Ascending aorta (tissue), 2 donors: ENCODE measurements around the gene ZC2HC1B. TPM values are rescaled to one million over a fixed set of nuclear protein-coding genes. Genes with fewer than 3 reads are reported as not detected.
"Not testable (repeated sequence)": the region's sequence is repeated elsewhere in the genome, so short reads cannot be mapped to it uniquely, and the experiment has no call there.

ENCODE experiments used
- DNase-seq, 2 donors: peaks; one replicate each; pipeline ENCODE4 v3.0.0-alpha.2; 2019; ENCODE audit warnings: low spot score in 2 of 2
- H3K27ac ChIP-seq, 2 donors: fragments of 200-600 bp; sonication (generic); one replicate each; pipeline ENCODE4 v1.5.1; 2016 to 2017; ENCODE audit warnings: mild to moderate bottlenecking in 1 of 2
- H3K27me3 ChIP-seq: fragments of 200-600 bp; sonication (generic); one replicate; pipeline ENCODE4 v1.5.1; 2017
- H3K36me3 ChIP-seq, 2 donors: fragments of 200-600 bp; sonication (generic); one replicate each; pipeline ENCODE4 v1.5.1; 2016
- H3K4me1 ChIP-seq, 2 donors: fragments of 200-600 bp; sonication (generic); one replicate each; pipeline ENCODE4 v1.5.1; 2016 to 2017; ENCODE audit warnings: mild to moderate bottlenecking in 1 of 2
- H3K4me3 ChIP-seq, 2 donors: fragments of 200-600 bp; sonication (generic); one replicate each; pipeline ENCODE4 v1.5.1; 2016 to 2017; ENCODE audit warnings: mild to moderate bottlenecking in 1 of 2
- H3K9me3 ChIP-seq, 2 donors: fragments of 200-600 bp; sonication (generic); one replicate each; pipeline ENCODE4 v1.5.1; 2016
- CTCF ChIP-seq, 3 experiments: fragments of 200-600 bp in 2 of 3; fragments of 450-650 bp in 1 of 3; sonication (generic) in 2 of 3; IDR thresholded peaks; one replicate each; pipeline ENCODE4 v1.5.1; 2016 to 2019; ENCODE audit warnings: antibody characterized with exemption in 3 of 3, mild to moderate bottlenecking in 1 of 3, moderate library complexity in 1 of 3
- intact Hi-C: fragments of 100-400 bp; cut with DNase I; formaldehyde crosslinking; loops from one replicate; pipeline ENCODE4 v1.15.1; 2023
- total RNA-seq: library from RNA; depleted of rRNA; stranded (reverse); fragments of >200 nt; gene quantifications from one replicate; pipeline ENCODE4 v1.1.0, GENCODE V29; 2016

ZC2HC1B gene
- total RNA-seq, 1 donor from 2014 or later = not detected

- DNase-seq = no peak
Measured at GRCh38 chr6:143900358-143900757, 36.1 kb downstream of the ZC2HC1B start.

GRCh38 chr6:143901885-143902750, 37.8 kb downstream of the ZC2HC1B start:
- no peaks in the 10 kb centered on the region for H3K27me3 ChIP-seq
- peak overlapping the region; percentile 2 to 27 for H3K4me3 ChIP-seq
- DNase-seq = no peak
- H3K27ac ChIP-seq = peak overlapping the region; percentile 73 to 74
- TF ChIP-seq CTCF (IDR thresholded peaks at IDR 0.05) = no peak
- H3K9me3 ChIP-seq = no peaks in the 10 kb centered on the region
- intact Hi-C loops = no loop called here
- H3K36me3 ChIP-seq = no peaks in the 10 kb centered on the region
- peaks cover 3 to 12% of the 10 kb centered on the region in 2 donors for H3K4me1 ChIP-seq

More at GRCh38 chr6:143900358-143900757, 36.1 kb downstream of the ZC2HC1B start:
- Histone ChIP-seq H3K36me3 (no peaks in the 10 kb centered on the region), H3K4me3 (no peak overlapping the region), H3K4me1 (peaks cover 3 to 12% of the 10 kb centered on the region in 2 donors), H3K27ac (no peak overlapping the region), H3K27me3 (no peaks in the 10 kb centered on the region), H3K9me3 (no peaks in the 10 kb centered on the region)
- TF ChIP-seq CTCF (IDR thresholded peaks at IDR 0.05) = no peak
- intact Hi-C loops = no loop called here

- no peak for DNase-seq
- intact Hi-C loops = no loop called here
- Histone ChIP-seq H3K4me3 (no peak overlapping the region), H3K9me3 (no peaks in the 10 kb centered on the region), H3K27me3 (no peaks in the 10 kb centered on the region), H3K27ac (peak overlapping the region; percentile 19 to 73), H3K36me3 (no peaks in the 10 kb centered on the region), H3K4me1 (peaks cover 3 to 12% of the 10 kb centered on the region in 2 donors)
- TF ChIP-seq CTCF (IDR thresholded peaks at IDR 0.05) = no peak
Measured at GRCh38 chr6:143902827-143903226, 38.6 kb downstream of the ZC2HC1B start.

GRCh38 chr6:143911028-143911427, 46.8 kb downstream of the ZC2HC1B start:
- DNase-seq = no peak
- TF ChIP-seq CTCF (IDR thresholded peaks at IDR 0.05) = no peak
- Histone ChIP-seq H3K27me3 (no peaks in the 10 kb centered on the region), H3K4me1 (no peaks in the 10 kb centered on the region), H3K27ac (no peak overlapping the region), H3K9me3 (peaks cover 0 to 17% of the 10 kb centered on the region in 2 donors), H3K4me3 (no peak overlapping the region), H3K36me3 (no peaks in the 10 kb centered on the region)
- intact Hi-C loops = no loop called here

GRCh38 chr6:143912671-143913070, 48.4 kb downstream of the ZC2HC1B start:
- no peaks in the 10 kb centered on the region for H3K36me3 ChIP-seq
- H3K27me3 ChIP-seq = no peaks in the 10 kb centered on the region
- H3K4me1 ChIP-seq = no peaks in the 10 kb centered on the region
- no peak overlapping the region for H3K4me3 ChIP-seq
- no peak for TF ChIP-seq CTCF (IDR thresholded peaks at IDR 0.05)
- H3K9me3 ChIP-seq = peaks cover 0 to 20% of the 10 kb centered on the region in 2 donors
- intact Hi-C loops = no loop called here
- DNase-seq = no peak
- H3K27ac ChIP-seq = no peak overlapping the region

- H3K36me3 ChIP-seq, H3K27me3 ChIP-seq, intact Hi-C loops, DNase-seq, H3K4me3 ChIP-seq, H3K4me1 ChIP-seq, H3K27ac ChIP-seq: not testable (repeated sequence)
- peaks cover 0 to 14% of the 10 kb centered on the region in 2 donors for H3K9me3 ChIP-seq
Measured at GRCh38 chr6:143917026-143917425, 52.8 kb downstream of the ZC2HC1B start.
